Measurements from ENCODE around the gene KIF6.

KIF6 gene

GRCh38 chr6:39424831-39425230 is 300.4 kb downstream of the KIF6 start:
- Mint-ChIP-seq H3K9me3 (no peaks in the 10 kb centered on the region), H3K36me3 (ENCODE audit: low read depth) (no peaks in the 10 kb centered on the region), H3K4me3 (no peak overlapping the region), H3K27me3 (ENCODE audit: low read depth) (no peaks in the 10 kb centered on the region), H3K27ac (no peak overlapping the region), H3K4me1 (ENCODE audit: low read depth) (no peaks in the 10 kb centered on the region)

- no peak overlapping the region for H3K4me3 Mint-ChIP-seq
- no peaks in the 10 kb centered on the region for H3K4me1 Mint-ChIP-seq (ENCODE audit: low read depth)
- no peaks in the 10 kb centered on the region for H3K36me3 Mint-ChIP-seq (ENCODE audit: low read depth)
- H3K9me3 Mint-ChIP-seq, result no peaks in the 10 kb centered on the region
- H3K27me3 Mint-ChIP-seq (ENCODE audit: low read depth), result no peaks in the 10 kb centered on the region
- H3K27ac Mint-ChIP-seq, result no peak overlapping the region
Observed at GRCh38 chr6:39422238-39422637, 303.0 kb downstream of the KIF6 start.

- no peak overlapping the region for H3K27ac Mint-ChIP-seq
- no peak overlapping the region for H3K4me3 Mint-ChIP-seq
- no peaks in the 10 kb centered on the region for H3K4me1 Mint-ChIP-seq (ENCODE audit: low read depth)
- no peaks in the 10 kb centered on the region for H3K27me3 Mint-ChIP-seq (ENCODE audit: low read depth)
- H3K36me3 Mint-ChIP-seq (ENCODE audit: low read depth), result no peaks in the 10 kb centered on the region
- H3K9me3 Mint-ChIP-seq, result no peaks in the 10 kb centered on the region
Observed at GRCh38 chr6:39421383-39422225, 303.6 kb downstream of the KIF6 start.

- no peaks in the 10 kb centered on the region for H3K36me3 Mint-ChIP-seq (ENCODE audit: low read depth)
- H3K4me3 Mint-ChIP-seq, result no peak overlapping the region
- H3K27ac Mint-ChIP-seq, result no peak overlapping the region
- no peaks in the 10 kb centered on the region for H3K4me1 Mint-ChIP-seq (ENCODE audit: low read depth)
- H3K27me3 Mint-ChIP-seq (ENCODE audit: low read depth), result no peaks in the 10 kb centered on the region
- H3K9me3 Mint-ChIP-seq, result no peaks in the 10 kb centered on the region
Observed at GRCh38 chr6:39420300-39421265, 304.6 kb downstream of the KIF6 start.

- H3K36me3 Mint-ChIP-seq (ENCODE audit: low read depth), result no peaks in the 10 kb centered on the region
- H3K4me1 Mint-ChIP-seq (ENCODE audit: low read depth), result no peaks in the 10 kb centered on the region
- no peaks in the 10 kb centered on the region for H3K27me3 Mint-ChIP-seq (ENCODE audit: low read depth)
- H3K27ac Mint-ChIP-seq, result no peak overlapping the region
- no peak overlapping the region for H3K4me3 Mint-ChIP-seq
- H3K9me3 Mint-ChIP-seq, result no peaks in the 10 kb centered on the region
Observed at GRCh38 chr6:39419607-39420006, 305.6 kb downstream of the KIF6 start.

GRCh38 chr6:39417440-39417839 is 307.8 kb downstream of the KIF6 start:
- Mint-ChIP-seq H3K4me3 (no peak overlapping the region), H3K36me3 (ENCODE audit: low read depth) (no peaks in the 10 kb centered on the region), H3K27me3 (ENCODE audit: low read depth) (no peaks in the 10 kb centered on the region), H3K27ac (no peak overlapping the region), H3K9me3 (no peaks in the 10 kb centered on the region), H3K4me1 (ENCODE audit: low read depth) (no peaks in the 10 kb centered on the region)

GRCh38 chr6:39416728-39417127 is 308.5 kb downstream of the KIF6 start:
- H3K36me3 Mint-ChIP-seq (ENCODE audit: low read depth), result no peaks in the 10 kb centered on the region
- no peak overlapping the region for H3K4me3 Mint-ChIP-seq
- H3K9me3 Mint-ChIP-seq, result no peaks in the 10 kb centered on the region
- H3K27me3 Mint-ChIP-seq (ENCODE audit: low read depth), result no peaks in the 10 kb centered on the region
- no peaks in the 10 kb centered on the region for H3K4me1 Mint-ChIP-seq (ENCODE audit: low read depth)
- no peak overlapping the region for H3K27ac Mint-ChIP-seq

GRCh38 chr6:39416026-39416425 is 309.2 kb downstream of the KIF6 start:
- Mint-ChIP-seq H3K36me3 (ENCODE audit: low read depth) (no peaks in the 10 kb centered on the region), H3K4me3 (no peak overlapping the region), H3K27me3 (ENCODE audit: low read depth) (no peaks in the 10 kb centered on the region), H3K9me3 (no peaks in the 10 kb centered on the region), H3K27ac (no peak overlapping the region), H3K4me1 (ENCODE audit: low read depth) (no peaks in the 10 kb centered on the region)

- H3K4me1 Mint-ChIP-seq (ENCODE audit: low read depth), result no peaks in the 10 kb centered on the region
- no peaks in the 10 kb centered on the region for H3K36me3 Mint-ChIP-seq (ENCODE audit: low read depth)
- no peaks in the 10 kb centered on the region for H3K27me3 Mint-ChIP-seq (ENCODE audit: low read depth)
- H3K9me3 Mint-ChIP-seq, result no peaks in the 10 kb centered on the region
- H3K4me3 Mint-ChIP-seq, result no peak overlapping the region
- H3K27ac Mint-ChIP-seq, result no peak overlapping the region
Observed at GRCh38 chr6:39415482-39415881, 309.7 kb downstream of the KIF6 start.

- Mint-ChIP-seq H3K27ac (no peak overlapping the region), H3K4me3 (no peak overlapping the region), H3K9me3 (no peaks in the 10 kb centered on the region), H3K27me3 (ENCODE audit: low read depth) (no peaks in the 10 kb centered on the region), H3K36me3 (ENCODE audit: low read depth) (no peaks in the 10 kb centered on the region), H3K4me1 (ENCODE audit: low read depth) (peaks cover under 1% of the 10 kb centered on the region)
Observed at GRCh38 chr6:39411465-39411864, 313.7 kb downstream of the KIF6 start.

GRCh38 chr6:39411001-39411400 is 314.2 kb downstream of the KIF6 start:
- no peak overlapping the region for H3K4me3 Mint-ChIP-seq
- peaks cover 5% of the 10 kb centered on the region for H3K4me1 Mint-ChIP-seq (ENCODE audit: low read depth)
- H3K36me3 Mint-ChIP-seq (ENCODE audit: low read depth), result no peaks in the 10 kb centered on the region
- H3K27me3 Mint-ChIP-seq (ENCODE audit: low read depth), result no peaks in the 10 kb centered on the region
- H3K27ac Mint-ChIP-seq, result no peak overlapping the region
- no peaks in the 10 kb centered on the region for H3K9me3 Mint-ChIP-seq

GRCh38 chr6:39409889-39410288 is 315.3 kb downstream of the KIF6 start:
- Mint-ChIP-seq H3K27me3 (ENCODE audit: low read depth) (no peaks in the 10 kb centered on the region), H3K4me3 (no peak overlapping the region), H3K4me1 (ENCODE audit: low read depth) (peaks cover 5% of the 10 kb centered on the region), H3K27ac (no peak overlapping the region), H3K9me3 (no peaks in the 10 kb centered on the region), H3K36me3 (ENCODE audit: low read depth) (no peaks in the 10 kb centered on the region)

- Mint-ChIP-seq H3K27me3 (ENCODE audit: low read depth) (no peaks in the 10 kb centered on the region), H3K4me1 (ENCODE audit: low read depth) (peaks cover 5% of the 10 kb centered on the region), H3K9me3 (no peaks in the 10 kb centered on the region), H3K27ac (no peak overlapping the region), H3K4me3 (no peak overlapping the region), H3K36me3 (ENCODE audit: low read depth) (no peaks in the 10 kb centered on the region)
Observed at GRCh38 chr6:39407446-39407993, 317.7 kb downstream of the KIF6 start.

- no peaks in the 10 kb centered on the region for H3K36me3 Mint-ChIP-seq (ENCODE audit: low read depth)
- H3K4me1 Mint-ChIP-seq (ENCODE audit: low read depth), result peaks cover 5% of the 10 kb centered on the region
- no peaks in the 10 kb centered on the region for H3K9me3 Mint-ChIP-seq
- no peak overlapping the region for H3K4me3 Mint-ChIP-seq
- no peak overlapping the region for H3K27ac Mint-ChIP-seq
- no peaks in the 10 kb centered on the region for H3K27me3 Mint-ChIP-seq (ENCODE audit: low read depth)
Observed at GRCh38 chr6:39404312-39404711, 320.9 kb downstream of the KIF6 start.
